Smooth muscle cell (in vitro differentiated cells): ENCODE results near the gene ENTHD1. TPM values are rescaled to one million over a fixed set of nuclear protein-coding genes. Genes with fewer than 3 reads are reported as not detected.
"Not testable (repeated sequence)": the region's sequence is repeated elsewhere in the genome, so short reads cannot be mapped to it uniquely, and the experiment has no call there.

Source experiments
- DNase-seq: peaks from one replicate; lab custom pipeline; 2025; ENCODE audit not compliant: unreplicated experiment; lab: John Stamatoyannopoulos, UW
- H2AFZ ChIP-seq: fragments of 200-600 bp; sonication (generic); 2 replicates; pipeline ENCODE4 v1.6.0; 2016; ENCODE audit warnings: antibody characterized with exemption, low read depth, mild to moderate bottlenecking
- H3F3A ChIP-seq: fragments of 200-600 bp; sonication (generic); 2 replicates; pipeline ENCODE4 v1.6.0; 2017; ENCODE audit warnings: antibody characterized with exemption, low read depth
- H3K27ac ChIP-seq: fragments of 200-600 bp; sonication (generic); 2 replicates; pipeline ENCODE4 v1.5.1; 2016; ENCODE audit warnings: low read depth, mild to moderate bottlenecking
- H3K27me3 ChIP-seq: fragments of 200-600 bp; sonication (generic); 2 replicates; pipeline ENCODE4 v1.6.1; 2016; ENCODE audit warnings: low read depth, mild to moderate bottlenecking
- H3K36me3 ChIP-seq: fragments of 200-600 bp; sonication (generic); 2 replicates; pipeline ENCODE4 v1.5.1; 2016; ENCODE audit warnings: low read depth
- H3K4me1 ChIP-seq: fragments of 200-600 bp; sonication (generic); 2 replicates; pipeline ENCODE4 v1.5.1; 2016; ENCODE audit warnings: low read depth
- H3K4me2 ChIP-seq: fragments of 200-600 bp; sonication (generic); 2 replicates; pipeline ENCODE4 v1.6.0; 2016; ENCODE audit warnings: mild to moderate bottlenecking
- H3K4me3 ChIP-seq: fragments of 200-600 bp; sonication (generic); 2 replicates; pipeline ENCODE4 v1.5.1; 2016; ENCODE audit warnings: mild to moderate bottlenecking
- H3K79me2 ChIP-seq: fragments of 200-600 bp; sonication (generic); 2 replicates; pipeline ENCODE4 v1.6.0; 2016; ENCODE audit warnings: low read depth, mild to moderate bottlenecking
- H3K9ac ChIP-seq: fragments of 200-600 bp; sonication (generic); 2 replicates; pipeline ENCODE4 v1.6.0; 2016; ENCODE audit warnings: low read depth
- H3K9me3 ChIP-seq: fragments of 200-600 bp; sonication (generic); replicated peaks from 2 replicates; pipeline ENCODE4 v1.5.1; 2016; ENCODE audit warnings: low read depth
- H4K20me1 ChIP-seq: fragments of 200-600 bp; sonication (generic); 2 replicates; pipeline ENCODE4 v1.6.0; 2016; ENCODE audit warnings: low read depth
- CTCF ChIP-seq: fragments of 200-600 bp; sonication (generic); IDR thresholded peaks from 2 replicates; pipeline ENCODE4 v1.5.1; 2017; ENCODE audit warnings: borderline replicate concordance, mild to moderate bottlenecking, antibody characterized with exemption; ENCODE audit not compliant: insufficient read depth, poor library complexity, severe bottlenecking
- WGBS: methylation state at CpG from one replicate; pipeline ENCODE4 v1.1.7; 2016; ENCODE audit warnings: low lambda C conversion rate; 5-methylcytosine and 5-hydroxymethylcytosine counted together
- polyA plus RNA-seq: library from polyadenylated mRNA; unstranded; fragments of >200 nt; fragmentation: Nextera tagmentation; extraction: Ambion mirVana; gene quantifications from 2 replicates; pipeline ENCODE4 v1.2.1, GENCODE V29; 2016
- total RNA-seq: library from RNA; depleted of rRNA; stranded (reverse); fragments of >200 nt; gene quantifications from 2 replicates; pipeline ENCODE4 v1.2.3, GENCODE V29; 2014

Gene ENTHD1
- total and polyA plus RNA-seq, 2 experiments from 2014 or later: not detected

GRCh38 chr22:39883057-39883456 is 10.5 kb downstream of the ENTHD1 start:
- H3F3A ChIP-seq: no peaks in the 10 kb centered on the region
- H3K36me3 ChIP-seq: no peaks in the 10 kb centered on the region
- no peaks in the 10 kb centered on the region for H3K9me3 ChIP-seq
- H3K4me1 ChIP-seq: no peaks in the 10 kb centered on the region
- peak overlapping the region; percentile 54 for H3K4me2 ChIP-seq
- H4K20me1 ChIP-seq: no peaks in the 10 kb centered on the region
- H3K9ac ChIP-seq: no peak overlapping the region
- no peak overlapping the region for H3K4me3 ChIP-seq
- H3K79me2 ChIP-seq: no peaks in the 10 kb centered on the region
- H3K27me3 ChIP-seq: peaks cover 17% of the 10 kb centered on the region
- no peak for DNase-seq
- no peak overlapping the region for H3K27ac ChIP-seq
- WGBS: 100% methylated on average over 1 of the region's 1 CpG
- H2AFZ ChIP-seq: no peak overlapping the region
- TF ChIP-seq CTCF: no peak

- Histone ChIP-seq H4K20me1 (no peaks in the 10 kb centered on the region), H3K27ac (no peak overlapping the region), H3K27me3 (peaks cover 9% of the 10 kb centered on the region), H3K9ac (no peak overlapping the region), H3F3A (no peaks in the 10 kb centered on the region), H3K4me3 (no peak overlapping the region), H3K9me3 (no peaks in the 10 kb centered on the region), H2AFZ (no peak overlapping the region), H3K4me2 (no peak overlapping the region), H3K4me1 (no peaks in the 10 kb centered on the region), H3K79me2 (no peaks in the 10 kb centered on the region), H3K36me3 (no peaks in the 10 kb centered on the region)
- TF ChIP-seq CTCF: no peak
- no peak for DNase-seq
These were observed 12.8 kb downstream of the ENTHD1 start for GRCh38 chr22:39880722-39881121.

GRCh38 chr22:39877079-39877845 is 16.3 kb downstream of the ENTHD1 start:
- WGBS: 83% methylated on average over 6 of the region's 6 CpGs
- H3K4me1 ChIP-seq: no peaks in the 10 kb centered on the region
- H4K20me1 ChIP-seq: no peaks in the 10 kb centered on the region
- no peak overlapping the region for H3K27ac ChIP-seq
- H3K4me3 ChIP-seq: no peak overlapping the region
- H3K9me3 ChIP-seq: no peaks in the 10 kb centered on the region
- H3K79me2 ChIP-seq: no peaks in the 10 kb centered on the region
- H3K9ac ChIP-seq: no peak overlapping the region
- no peak for TF ChIP-seq CTCF
- no peak for DNase-seq
- H3F3A ChIP-seq: no peaks in the 10 kb centered on the region
- H3K36me3 ChIP-seq: no peaks in the 10 kb centered on the region
- no peak overlapping the region for H3K4me2 ChIP-seq
- no peak overlapping the region for H2AFZ ChIP-seq
- peaks cover 5% of the 10 kb centered on the region for H3K27me3 ChIP-seq

- not testable (repeated sequence) for H3K4me2 ChIP-seq, H3K9me3 ChIP-seq, H3K4me1 ChIP-seq, H2AFZ ChIP-seq, H3K27me3 ChIP-seq, H3F3A ChIP-seq, H3K27ac ChIP-seq, H3K4me3 ChIP-seq, DNase-seq, H3K9ac ChIP-seq, H3K79me2 ChIP-seq, H4K20me1 ChIP-seq, H3K36me3 ChIP-seq
- 88% methylated on average over 42 of the region's 42 CpGs for WGBS
These were observed 18.2 kb downstream of the ENTHD1 start for GRCh38 chr22:39875176-39875885.
